C4-2B (cell line): ENCODE data around the gene AHDC1.
A peak's percentile ranks its signal among the peaks of the same experiment; 100 is the strongest.

ENCODE experiments used
- H3K27ac ChIP-seq: fragments of 450-650 bp; 2 replicates; pipeline ENCODE4 v1.5.1; 2017
- ZFX ChIP-seq: fragments of 450-650 bp; IDR thresholded peaks from 2 replicates; pipeline ENCODE4 v1.6.1; 2017
- TF ChIP-seq, protein P1 (sequence below): fragments of 450-650 bp; conservative IDR thresholded peaks from 2 replicates; pipeline ENCODE4 v1.5.1; 2017; ENCODE audit warnings: mild to moderate bottlenecking

The AHDC1 gene

DNA sequence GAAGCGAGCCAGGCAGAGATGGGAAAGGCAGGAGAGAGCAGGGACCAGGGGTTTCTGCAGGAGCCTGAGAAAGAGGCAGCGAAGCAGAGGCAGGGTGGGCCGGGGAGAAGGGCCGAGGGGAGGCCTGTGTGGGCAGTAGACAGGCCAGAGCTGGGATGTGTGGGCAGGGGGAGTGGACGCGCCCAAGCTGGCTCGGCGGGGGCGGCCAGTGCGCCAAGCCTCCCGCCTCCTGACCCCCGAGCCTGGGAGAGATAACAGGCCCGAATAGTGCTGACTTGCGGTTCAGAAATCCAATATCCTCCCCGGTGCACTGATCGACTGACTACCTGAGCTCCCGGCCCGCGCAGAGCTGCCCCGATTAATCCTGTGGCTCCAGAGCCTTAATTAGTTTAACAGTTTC lies 41.9 kb downstream of the AHDC1 start:
- no peak overlapping the region for H3K27ac ChIP-seq
- TF ChIP-seq, protein P1, sequence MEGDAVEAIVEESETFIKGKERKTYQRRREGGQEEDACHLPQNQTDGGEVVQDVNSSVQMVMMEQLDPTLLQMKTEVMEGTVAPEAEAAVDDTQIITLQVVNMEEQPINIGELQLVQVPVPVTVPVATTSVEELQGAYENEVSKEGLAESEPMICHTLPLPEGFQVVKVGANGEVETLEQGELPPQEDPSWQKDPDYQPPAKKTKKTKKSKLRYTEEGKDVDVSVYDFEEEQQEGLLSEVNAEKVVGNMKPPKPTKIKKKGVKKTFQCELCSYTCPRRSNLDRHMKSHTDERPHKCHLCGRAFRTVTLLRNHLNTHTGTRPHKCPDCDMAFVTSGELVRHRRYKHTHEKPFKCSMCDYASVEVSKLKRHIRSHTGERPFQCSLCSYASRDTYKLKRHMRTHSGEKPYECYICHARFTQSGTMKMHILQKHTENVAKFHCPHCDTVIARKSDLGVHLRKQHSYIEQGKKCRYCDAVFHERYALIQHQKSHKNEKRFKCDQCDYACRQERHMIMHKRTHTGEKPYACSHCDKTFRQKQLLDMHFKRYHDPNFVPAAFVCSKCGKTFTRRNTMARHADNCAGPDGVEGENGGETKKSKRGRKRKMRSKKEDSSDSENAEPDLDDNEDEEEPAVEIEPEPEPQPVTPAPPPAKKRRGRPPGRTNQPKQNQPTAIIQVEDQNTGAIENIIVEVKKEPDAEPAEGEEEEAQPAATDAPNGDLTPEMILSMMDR: no peak
- no peak for TF ChIP-seq ZFX

DNA sequence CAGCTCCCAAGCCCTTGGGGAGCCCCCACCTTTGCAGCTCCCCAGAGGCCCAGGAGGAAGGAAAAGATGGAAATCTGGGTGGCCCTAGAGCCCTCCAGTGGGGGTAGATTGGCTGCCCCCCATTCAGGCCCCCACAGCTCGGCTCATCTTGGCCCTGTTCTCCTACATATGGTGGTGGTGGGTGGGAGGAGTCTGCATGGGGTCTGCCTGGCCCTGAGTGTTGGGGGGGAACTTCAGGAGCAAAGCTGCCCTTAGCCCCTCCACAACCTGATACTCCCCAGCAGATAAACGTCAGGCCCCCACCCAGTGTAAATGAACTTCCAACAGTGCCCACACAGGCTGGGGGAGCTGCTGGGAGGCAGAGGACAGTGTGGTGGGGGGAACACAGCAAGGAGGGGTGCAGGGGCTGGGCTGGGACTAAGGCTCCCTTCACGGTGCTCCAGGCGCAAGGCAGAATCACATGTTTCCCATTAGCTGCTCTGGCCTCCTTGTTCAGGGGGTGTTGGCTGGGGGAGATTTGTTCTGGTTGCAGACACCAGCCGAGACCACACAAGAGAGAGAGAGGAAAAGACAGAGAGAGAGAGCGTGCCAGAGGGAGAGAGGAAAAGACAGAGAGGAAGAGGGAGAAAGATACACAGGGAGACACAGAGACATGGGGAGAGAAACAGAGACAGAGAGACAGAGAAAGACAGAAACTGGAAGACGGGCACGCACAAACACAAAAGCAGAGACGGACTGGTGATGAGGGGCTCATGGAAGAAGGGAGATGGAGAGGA lies 42.6 kb downstream of the AHDC1 start:
- H3K27ac ChIP-seq: no peak overlapping the region
- no peak for TF ChIP-seq ZFX
- TF ChIP-seq, protein P1: no peak

DNA sequence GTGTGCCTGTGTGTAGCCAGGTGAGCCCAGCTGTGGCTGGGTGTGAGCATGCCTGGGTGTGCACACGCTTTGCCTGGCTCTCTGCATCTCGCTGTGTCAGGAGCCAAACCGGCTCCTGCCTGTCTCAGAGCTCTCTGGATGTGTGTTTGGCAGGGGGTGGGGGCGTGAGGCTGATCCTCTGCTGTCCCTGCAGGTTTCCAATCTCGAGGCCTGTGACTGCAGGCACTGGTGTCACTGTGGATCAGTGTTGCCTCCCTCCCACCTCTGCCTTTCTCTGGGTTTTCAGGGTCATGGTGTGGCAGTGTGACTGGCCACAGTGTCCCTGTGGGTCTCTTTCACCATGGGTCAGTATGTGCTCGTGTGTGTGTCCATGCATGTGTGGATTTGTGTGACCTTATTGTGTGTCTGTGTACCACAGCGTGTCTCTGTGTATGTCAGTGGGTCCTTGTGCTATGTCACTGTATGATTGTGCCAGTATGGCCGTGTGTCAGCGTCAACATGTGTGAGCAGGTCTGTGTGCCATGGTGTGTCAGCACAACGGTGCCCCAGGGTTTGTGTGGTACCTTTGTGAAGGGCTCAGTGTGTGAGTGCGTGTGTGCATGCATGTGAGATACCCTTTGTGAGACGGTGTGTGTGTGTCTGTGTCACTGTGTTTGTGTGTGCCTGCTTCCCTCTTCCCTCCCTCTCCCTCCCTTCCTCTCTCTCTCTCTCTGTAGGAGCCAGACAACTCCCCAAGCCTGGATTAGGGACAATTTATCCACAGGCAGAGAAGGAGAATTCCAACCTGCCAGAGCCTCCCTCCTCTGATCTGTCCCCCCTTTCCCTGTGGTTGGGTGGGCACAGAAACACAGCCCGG lies 43.4 kb downstream of the AHDC1 start:
- TF ChIP-seq, protein P1: no peak
- no peak for TF ChIP-seq ZFX
- no peak overlapping the region for H3K27ac ChIP-seq

DNA sequence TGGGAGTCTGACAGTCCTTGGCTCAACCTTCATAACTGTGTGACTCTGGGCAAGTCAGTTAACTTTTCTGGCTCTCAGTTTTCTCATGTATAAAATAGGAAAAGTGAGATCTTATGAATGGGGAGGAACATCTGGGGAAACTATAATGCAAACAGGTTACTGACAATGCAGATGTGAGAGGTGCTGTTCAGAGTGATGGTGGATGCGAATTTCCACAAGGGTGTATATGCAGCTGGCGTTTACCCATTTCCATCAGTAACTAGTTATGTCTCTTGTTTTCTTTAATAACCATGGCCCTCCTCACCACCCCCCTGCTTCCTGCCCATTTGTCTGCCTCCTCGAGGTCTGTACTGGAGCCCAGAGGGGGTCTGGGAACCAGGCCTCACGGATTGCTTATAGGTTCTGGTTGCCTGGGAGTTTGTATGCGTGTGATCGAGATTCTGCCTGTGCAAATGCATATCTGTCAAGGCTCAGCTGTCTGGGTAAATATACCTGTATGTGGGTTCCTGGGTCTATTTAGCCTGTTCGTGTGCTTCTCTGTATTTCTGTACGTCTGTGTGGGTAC lies 44.4 kb downstream of the AHDC1 start:
- H3K27ac ChIP-seq: no peak overlapping the region
- no peak for TF ChIP-seq ZFX
- TF ChIP-seq, protein P1: no peak

DNA sequence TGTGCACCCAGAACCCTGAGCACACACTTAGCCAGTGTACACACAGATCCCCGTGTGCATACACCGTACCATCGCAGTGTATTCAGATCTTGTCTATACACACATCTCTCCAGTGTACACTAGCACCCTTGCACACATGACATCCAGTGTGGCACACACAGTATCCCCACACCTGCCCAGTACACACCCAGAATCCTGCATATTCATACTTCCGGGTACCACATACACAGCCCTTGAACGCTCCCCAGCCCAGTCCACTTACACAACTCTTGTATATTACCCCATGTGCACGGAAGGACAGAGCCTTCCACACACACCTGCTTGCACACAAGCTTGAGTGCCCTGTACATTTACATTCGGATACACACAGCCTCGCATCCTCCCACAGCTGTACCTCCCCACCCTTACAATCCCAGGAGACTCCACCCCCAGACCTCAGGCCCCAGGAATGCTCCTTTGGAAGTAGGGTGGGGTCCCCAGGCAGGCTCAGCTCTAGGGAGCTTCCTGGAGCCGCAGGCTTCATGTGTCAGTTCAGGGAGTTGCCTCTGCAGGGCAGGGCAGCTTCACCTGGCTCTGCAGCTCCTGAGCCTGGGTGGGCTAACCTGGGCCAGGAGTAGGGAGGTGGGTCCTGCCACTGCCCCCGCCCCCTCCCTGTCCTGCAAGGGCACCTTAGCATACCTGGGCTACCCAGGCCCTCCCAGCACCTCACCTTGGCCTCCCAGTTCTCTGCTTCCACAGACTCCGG lies 46.2 kb downstream of the AHDC1 start:
- H3K27ac ChIP-seq: peak overlapping the region; percentile 8; the same call in 1 of the 2 replicates

DNA sequence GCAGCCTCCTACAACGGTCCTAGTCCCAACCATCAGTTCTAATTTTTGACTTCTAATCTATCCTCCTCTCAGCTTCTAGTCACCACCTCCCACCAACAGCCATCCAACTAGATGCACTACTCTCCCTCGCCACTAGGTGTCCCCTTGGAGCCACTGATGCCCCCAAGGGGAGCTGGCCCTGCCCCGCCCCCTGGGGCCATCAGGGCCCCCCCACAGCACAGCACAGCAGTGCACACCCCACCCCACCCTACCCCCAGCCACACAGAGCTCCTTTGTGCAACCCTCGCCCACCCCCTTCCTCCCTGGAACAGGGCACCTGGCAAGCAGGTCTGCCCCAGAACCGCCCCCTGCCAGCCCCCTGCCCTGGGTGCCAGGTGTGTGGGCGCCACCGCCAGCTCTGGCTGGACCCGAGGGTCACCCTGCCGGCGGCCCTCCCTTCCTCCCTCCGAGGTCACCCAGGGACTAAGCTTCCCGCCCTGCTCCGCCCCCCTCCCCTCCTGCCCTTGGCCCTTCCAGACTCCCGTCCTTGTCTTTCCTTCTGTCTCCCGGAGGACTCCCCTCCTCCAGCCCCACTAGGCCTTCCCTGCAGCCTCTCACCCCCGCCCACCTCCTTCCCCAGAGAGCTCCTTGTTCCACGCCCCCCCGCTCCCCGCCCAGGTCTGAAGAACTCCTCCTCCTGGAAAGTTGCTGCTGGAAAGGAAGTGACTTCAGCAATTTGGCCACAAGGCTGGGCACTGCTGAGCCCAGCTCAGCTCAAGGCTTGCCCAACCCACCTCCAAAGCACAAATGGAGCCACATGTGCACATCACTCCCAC lies 47.0 kb downstream of the AHDC1 start:
- TF ChIP-seq, protein P1: peak; percentile 91
- TF ChIP-seq ZFX: no peak
- peak overlapping the region; percentile 8 for H3K27ac ChIP-seq

More for the DNA sequence above, 46.2 kb downstream of the AHDC1 start:
- TF ChIP-seq, protein P1: no peak
- no peak for TF ChIP-seq ZFX
